Measurements from ENCODE around the gene MCTP1.

Gene MCTP1

DNA sequence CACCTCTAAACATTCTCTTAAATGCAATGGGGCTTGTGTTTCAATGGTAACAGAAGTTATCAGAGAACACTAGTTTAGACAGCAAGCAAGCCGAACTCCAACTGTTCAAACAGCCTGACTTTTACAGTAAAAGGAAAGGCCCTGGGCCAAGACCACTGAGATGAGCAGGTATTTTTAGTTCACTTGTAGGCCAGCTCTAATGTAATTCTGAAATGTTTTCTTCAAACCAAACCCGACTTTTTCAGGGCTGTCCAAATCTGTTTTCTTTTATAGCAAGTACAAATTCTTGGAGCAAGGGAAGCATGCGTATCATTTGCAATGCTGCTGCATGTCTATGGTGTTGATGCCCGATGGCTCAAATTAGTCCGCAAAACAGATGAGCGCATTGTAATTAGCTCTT lies 473.6 kb downstream of the MCTP1 start:
- DNase-seq (ENCODE audit: low read depth), result no peak

DNA sequence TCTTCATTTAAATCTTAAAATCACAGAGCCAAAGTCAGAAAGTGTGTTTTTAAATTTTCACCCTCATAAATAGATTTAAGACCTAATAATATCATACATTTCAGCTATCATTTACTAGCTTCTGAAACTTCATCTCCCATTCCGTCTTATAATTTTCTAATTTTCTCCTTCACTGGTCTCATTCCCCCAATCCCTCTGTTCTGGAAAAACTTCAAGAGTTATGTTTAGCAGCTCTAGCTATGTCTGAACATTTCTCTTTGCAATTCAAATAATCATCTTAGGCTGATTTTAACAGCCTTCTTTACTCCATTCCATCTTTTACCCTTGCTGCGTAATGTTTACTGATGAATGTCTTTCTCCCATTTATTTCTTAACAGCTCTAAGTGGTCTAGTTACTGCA lies 474.0 kb downstream of the MCTP1 start:
- DNase-seq (ENCODE audit: low read depth), result no peak

DNA sequence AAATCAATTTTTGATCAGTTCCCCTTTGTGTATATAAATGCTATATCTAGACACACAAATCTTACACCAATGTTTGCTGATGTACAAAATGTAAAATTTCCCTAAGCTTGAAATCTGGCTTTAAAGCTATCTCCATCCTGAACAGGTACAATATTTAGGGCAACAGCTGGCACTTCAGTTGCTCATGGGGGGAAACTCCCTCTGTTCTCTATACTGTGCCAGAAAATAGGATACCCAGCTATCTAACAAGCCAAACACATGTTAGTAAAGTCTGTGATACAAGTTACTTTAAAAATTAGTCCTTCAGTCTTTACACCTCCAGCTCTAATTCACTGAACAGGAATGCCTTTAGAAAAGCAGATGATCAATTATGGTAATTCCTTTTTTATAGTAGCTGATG lies 474.6 kb downstream of the MCTP1 start:
- no peak for DNase-seq (ENCODE audit: low read depth)

DNA sequence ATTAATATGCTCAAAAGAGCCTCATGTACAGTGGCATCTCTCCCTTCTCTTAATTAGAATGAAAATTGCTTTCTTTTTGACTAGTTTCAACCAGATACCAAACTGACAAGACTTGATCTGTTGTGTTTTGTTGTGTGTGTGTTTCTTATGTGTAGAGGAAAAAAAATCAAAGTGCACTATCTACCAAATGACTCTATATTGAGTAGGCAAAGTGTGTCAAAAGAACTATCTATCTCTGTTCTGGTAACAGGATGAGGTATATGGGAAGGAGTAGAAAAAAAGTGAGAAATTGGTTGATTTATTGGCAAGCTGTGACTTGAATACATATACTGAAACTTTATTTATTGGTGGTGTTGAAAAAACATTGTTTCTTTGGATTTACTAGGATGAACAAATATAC lies 476.4 kb downstream of the MCTP1 start:
- DNase-seq (ENCODE audit: low read depth), result no peak

DNA sequence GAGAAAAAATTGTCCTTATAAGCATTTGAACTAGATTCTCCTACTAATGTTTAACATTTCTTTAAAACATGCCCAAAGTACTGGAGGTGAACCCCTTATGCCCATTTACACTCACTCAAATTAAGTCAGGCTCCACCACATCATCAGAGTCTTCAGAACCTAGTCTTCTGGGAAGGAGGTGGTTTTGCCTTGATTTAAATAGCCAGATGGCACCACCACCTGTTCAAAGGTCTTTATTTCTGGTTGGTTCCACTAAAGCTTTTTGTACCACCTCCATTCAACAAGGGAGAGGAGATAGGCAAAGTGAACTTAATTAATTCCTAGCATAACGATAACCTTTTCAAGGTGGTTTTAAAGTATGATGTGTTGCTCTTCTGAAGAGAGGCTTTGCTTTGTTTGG lies 476.9 kb downstream of the MCTP1 start:
- DNase-seq (ENCODE audit: low read depth), result no peak

DNA sequence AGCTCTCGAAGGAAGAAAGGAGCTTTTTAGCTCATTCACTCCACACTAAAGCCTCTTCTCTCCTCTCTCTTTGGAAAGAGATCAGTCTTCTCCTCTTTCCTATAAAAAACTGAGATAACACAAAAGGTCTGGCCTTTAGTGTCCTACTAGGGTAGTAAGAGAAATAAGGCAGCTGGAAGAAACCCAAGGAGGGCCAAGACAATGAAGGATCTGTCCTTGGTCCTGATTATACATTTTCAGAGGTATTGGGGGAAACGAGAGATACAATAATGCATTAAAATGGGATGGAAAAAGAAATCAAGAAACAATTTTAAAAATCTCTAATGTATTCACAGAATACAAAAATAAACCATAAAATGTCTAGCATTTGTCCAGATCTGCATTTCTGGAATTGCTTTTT lies 482.4 kb downstream of the MCTP1 start:
- no peak for DNase-seq (ENCODE audit: low read depth)

DNA sequence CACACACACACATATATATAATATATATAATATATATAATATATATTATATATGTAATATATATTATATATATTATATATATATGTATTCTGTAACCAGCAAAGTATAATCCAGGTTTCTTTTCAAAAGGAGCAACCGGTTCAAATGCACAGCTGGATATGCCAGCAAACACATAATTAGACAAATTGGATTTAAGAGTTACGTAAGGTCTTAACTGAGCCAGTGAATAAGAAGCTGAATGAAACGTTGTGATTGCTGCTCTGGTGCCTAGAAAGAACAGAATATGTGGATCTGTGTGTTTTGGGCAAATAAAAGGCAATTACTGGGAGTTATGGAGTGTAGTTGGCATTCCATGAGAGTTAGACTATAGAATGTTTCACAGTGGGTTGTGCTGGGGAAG lies 488.3 kb downstream of the MCTP1 start:
- no peak for DNase-seq (ENCODE audit: low read depth)

DNA sequence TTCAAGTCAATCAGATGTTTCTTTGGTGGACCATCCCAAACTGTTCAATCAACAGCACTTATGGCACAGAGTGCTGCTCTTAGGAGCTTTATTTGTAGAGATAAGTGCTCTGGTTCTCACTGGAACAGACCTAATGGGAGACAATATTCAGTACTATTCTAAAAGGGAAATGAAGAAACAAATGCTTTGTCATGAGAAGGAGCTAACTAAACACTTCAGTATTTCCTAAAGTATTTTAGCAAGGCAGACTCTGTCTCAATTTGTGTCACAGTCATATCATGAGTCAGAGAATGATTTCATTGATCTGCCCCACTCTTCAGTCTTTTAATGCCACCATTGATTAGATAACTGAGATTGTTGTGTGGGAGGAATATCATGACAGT lies 491.1 kb downstream of the MCTP1 start:
- no peak for DNase-seq (ENCODE audit: low read depth)

DNA sequence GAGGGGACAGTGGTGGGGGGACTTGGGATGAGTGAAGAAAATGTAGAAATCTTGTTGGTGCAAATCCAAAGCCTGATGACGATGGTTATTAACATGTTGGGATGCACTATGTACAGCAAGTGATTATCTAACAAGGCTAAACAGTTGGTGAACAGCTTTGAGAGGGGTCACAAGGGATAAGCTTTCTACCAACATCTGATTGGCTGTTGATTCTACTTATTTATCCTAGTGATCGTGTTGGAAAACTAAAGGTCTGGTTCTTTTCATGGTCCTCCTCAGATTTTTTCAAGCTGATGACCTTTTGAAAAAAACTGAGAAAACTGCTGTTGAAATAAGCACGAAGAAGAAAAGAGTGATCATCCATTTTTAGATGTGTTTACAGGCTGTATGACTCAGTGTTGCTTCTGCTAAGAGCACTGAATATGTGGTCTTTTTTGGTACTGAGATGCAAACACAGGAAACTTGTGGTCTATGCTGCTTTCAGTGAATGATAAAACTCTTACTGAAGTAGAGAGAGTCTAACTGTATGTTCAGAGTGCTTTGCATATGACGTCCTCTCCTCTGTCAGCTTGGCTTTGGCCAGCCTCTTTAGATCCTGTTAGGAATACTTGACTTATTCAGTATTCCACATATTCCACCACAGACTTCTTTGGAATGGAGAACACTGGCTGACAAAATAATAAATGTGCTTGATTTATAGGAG lies 491.6 kb downstream of the MCTP1 start:
- DNase-seq (ENCODE audit: low read depth), result no peak

DNA sequence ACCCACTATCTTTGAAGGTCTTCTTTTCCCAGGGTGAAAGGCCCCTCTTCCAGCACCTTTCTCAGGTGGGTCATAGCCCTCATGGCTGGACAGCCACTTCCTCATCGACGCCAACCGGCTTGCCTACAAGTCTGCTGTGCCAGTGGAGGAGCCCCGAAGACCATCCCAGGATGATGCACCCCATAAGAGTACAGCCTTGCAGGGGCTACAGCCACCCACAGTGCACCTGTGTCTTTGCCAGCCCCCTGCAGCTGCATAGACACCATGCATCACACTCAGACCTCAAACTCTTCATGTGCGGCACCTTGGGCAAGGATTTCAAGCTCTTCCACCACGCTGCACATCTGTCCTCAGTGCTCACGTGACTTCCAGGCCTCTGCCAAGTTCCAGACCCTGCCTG lies 493.1 kb downstream of the MCTP1 start:
- no peak for DNase-seq (ENCODE audit: low read depth)

DNA sequence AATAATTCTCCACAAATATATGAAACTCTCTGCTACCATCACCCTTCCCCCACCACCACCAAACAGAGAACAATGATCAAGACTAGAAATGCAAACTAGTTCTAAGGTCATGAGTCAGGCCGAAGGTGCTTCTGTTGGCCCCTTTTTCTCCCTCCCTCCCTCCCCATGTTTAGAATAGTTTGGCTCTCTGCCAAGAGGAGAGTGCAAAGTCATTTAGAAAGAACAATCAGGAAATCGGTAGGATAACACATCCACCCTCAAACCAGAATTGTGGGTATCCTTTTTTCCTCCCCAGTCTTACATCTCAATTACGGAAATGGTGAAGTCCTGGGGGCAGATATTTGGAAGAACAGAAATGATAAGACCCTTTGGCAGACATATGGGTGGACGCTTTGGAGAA lies 496.4 kb downstream of the MCTP1 start:
- no peak for DNase-seq (ENCODE audit: low read depth)

DNA sequence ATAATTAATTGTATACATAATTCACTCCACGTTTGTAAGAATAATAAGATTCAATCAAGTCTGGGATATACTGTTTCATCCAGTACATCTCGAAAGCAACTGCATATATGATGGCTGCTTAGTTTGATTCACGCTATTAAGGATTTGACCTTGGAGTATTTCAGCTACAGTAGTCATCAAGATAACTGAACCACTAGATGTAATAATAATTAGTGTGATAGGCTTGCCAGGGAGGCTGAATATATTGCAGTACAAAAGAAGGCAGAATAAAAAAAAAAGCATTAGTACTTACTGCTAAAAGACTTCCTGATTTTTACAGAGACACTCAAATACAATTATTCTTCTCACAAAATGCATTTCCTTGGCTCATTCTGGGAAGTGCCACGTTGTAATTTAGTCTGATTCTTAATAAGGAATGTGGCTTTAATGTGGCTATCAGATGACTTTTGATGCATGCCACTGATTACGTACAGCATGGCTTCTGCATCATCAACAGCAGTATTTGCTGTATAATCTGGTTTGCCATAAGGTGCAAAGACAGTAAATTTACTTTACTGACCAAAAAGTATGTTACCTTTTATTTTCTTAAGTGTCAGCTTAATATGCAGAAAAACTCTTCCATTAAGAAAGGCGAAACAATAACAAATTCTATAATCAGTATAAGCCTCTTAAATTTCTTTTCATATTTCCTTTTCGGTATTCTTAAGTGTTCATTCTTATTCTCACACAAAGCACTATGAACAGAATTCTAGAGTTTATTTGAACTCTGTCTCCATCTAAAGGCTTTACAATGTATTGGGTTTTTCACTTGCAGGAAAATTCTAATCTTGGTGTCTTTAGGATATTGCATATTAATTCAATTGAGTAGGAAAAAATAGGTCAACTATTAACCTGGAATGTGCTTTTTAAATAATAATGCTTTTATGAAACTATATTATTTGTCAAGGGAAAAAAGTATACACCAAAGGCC lies 500.1 kb downstream of the MCTP1 start:
- DNase-seq (ENCODE audit: low read depth), result no peak

DNA sequence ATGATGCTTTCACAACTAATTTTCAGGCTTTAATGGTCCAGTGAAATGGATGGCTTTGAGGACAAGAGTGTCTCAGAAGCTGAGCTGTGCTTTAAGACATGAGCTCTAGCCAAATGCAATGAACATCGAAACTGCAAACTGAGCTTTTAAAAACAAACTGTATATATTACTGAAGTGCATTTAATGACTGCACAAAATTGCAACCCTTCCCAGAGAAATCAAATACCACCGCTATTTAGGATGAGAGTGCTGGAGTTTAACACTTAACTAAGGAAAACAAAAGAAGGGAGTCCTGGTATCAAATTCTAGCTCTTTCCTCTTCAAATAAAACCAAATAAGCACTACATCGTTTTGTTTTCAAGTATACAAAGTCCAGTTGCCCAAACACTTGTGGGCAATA lies 502.5 kb downstream of the MCTP1 start:
- DNase-seq (ENCODE audit: low read depth), result no peak

DNA sequence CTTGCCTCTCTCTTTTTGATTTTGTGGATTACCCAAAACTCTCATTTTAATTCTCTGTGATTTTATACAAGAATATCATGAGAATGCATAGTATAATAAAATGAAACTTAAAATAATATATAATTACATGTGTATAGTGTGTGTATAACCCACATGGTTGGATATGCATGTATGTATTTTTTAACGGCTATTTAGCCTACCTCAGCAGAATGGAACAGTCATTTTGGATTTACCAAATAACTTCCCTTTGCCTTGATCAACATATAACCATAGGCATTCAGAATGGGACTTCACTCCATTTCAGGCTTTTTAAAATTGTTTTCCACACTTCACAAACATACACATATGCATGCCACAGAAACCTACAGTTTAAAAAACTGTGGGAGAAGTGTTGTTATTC lies 505.2 kb downstream of the MCTP1 start:
- DNase-seq (ENCODE audit: low read depth), result no peak

DNA sequence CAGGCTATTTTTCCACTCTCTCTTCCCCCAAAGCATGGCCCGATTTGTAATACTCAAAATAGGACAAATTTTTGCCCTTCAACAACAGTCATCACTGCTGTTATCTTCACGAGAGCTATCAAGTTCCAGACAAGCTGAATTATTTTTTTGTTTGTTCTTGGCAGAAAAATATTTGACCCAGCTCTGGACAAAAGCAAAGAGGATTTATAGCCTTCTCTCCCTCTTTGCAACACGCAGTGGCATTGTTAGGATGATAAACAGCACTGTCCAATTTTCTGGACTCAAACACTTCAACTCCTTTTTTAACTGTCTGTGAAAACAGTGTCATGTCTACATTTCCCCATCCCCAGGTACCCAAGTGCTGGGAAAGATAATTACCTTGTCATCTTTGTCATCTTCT lies 506.2 kb downstream of the MCTP1 start:
- no peak for DNase-seq (ENCODE audit: low read depth)

DNA sequence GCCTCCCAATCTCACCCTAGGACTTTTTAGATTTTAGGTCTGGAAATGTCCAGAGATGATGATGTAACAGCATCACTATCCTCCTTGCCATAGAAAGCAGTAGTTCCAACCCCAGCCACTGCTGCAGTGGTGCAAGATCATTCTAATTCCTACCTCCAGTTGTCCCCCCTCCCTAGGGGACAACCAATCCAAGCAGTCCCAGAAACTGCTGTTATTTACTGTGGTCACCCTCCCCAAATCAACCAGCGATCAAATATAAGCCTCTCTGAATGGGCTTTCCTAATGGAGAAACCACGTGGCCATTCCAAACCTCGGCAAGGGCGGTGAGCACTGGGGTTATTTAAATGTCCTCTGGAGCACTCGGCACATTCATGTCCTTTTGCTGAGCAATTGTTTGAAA lies 506.6 kb downstream of the MCTP1 start:
- DNase-seq (ENCODE audit: low read depth), result no peak

DNA sequence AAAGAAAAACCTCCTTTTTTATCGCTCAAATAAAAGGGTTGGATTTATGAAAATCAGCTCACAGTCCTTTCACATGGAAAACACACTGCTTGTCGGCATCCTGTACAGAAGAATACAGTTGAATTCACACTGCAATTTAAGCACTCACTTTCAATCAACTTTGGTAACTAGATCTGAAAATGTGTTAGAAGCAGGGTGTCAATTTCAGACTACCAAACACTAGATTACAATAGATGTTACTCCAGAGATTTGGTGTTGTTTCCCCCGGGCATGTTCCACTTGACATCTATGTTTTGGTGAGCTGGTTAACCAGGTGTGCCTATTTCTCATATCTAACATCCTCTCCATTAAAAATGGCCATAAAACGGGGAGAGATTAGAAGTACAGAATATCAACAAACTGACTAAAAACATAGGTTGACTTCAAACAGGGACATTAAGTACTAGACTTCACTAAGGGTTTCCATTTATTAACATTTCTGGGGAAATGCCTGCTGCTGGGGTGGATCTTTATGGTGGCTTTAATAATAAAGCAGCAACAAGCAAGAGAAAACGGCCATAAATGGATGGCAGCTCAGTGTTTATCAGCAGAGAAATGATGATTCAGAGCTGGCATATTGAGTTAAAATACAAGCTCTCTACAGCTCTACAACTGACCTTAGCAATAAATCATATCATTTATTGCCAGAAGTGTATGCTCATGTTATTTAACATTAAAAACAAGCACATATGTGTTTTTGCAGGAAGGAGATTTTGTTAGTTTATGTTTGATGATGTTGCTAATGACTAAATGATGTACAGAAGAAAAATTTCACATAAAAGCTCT lies 507.6 kb downstream of the MCTP1 start:
- no peak for DNase-seq (ENCODE audit: low read depth)

DNA sequence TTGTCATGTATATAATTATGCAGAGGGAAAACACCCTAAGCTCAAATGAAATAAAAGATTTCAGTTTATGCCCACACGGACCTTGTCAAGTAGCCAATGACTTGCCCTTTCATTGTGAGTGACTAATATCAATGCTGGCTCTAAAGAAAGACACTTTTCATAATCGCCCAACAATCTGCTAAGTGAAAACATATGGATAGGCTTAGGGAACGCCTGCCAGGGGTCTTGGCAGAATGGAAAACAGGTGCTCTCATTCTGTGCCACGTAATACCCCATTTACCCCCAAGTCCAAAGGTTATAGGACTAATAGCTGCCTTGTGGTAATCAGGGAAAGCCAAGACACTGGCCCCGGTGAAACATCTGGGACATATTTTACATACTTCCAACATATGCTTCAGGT lies 508.7 kb downstream of the MCTP1 start:
- DNase-seq (ENCODE audit: low read depth), result no peak

DNA sequence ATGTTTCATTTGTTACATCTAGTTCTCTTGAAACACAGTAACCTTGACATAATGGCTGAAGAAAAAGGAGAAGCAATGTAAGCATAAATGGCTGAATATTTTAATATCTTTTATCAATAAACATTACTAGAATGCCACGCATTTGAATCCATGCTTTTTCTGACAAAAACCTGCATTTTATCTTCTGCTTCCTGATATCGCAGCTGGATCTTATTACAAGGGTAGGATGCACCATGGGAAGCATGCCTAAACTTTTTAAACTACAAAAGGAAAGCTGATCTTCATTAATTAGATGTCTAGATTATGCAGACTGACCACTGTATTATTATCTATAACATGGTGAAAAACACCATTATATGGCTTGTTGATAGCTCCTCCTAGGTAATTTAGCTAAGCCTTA lies 509.8 kb downstream of the MCTP1 start:
- no peak for DNase-seq (ENCODE audit: low read depth)

DNA sequence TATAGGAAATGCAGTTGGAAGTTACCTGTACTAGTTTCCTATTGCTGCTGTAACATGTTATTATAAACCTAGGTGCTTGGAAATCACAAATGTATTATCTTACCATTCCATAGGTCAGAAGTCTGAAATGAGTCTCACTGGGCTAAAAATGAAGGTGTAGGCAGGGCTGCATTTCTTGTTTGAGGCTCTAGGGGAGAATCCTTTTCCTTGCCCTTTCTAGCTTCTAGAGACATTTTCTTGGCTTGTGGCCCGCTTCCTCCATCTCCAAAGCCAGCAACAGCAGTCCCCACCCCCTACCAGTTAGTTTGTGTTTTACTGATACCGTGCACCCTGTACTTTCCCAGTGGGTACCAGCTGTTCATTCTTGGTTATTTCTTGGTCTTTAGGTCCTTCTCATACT lies 513.2 kb downstream of the MCTP1 start:
- DNase-seq (ENCODE audit: low read depth), result no peak

DNA sequence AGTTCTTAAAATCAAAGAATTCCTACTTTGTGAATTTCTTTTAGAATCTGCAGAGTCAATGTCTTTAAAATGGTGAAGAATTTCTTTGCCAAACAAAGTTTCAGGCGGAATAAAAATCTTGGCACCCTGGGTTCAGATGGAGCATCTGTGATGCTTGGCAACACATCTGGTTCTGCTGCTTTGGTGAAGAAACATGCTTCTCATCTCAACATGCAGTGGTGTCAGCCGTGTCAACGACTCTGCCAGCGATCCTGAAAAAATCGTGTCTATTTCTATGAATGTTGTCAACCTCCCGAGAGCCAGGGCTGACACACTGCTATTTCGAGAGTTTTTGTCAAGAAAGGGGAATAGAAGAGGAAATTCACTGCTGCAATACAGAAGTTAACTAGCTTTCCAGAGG lies 514.9 kb downstream of the MCTP1 start:
- no peak for DNase-seq (ENCODE audit: low read depth)

DNA sequence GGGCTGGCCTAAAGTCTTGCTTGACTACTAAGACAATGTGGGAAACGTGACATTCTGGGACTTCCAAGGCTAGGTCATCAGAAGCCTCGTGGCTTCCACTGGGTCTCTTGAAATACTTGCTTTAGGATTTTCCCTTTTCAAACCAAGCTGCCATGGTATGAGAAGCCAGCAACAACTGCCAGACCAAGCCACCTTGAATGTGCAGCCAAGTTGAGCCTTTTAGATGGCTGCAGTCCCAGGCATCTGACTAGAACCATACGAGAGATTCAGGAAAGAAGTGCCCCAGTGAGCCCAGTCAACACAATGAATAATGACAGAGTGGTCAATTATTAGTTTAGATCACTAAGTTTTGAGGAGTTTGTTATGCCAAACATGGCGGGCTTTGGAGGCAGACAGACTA lies 523.1 kb downstream of the MCTP1 start:
- DNase-seq (ENCODE audit: low read depth), result no peak

DNA sequence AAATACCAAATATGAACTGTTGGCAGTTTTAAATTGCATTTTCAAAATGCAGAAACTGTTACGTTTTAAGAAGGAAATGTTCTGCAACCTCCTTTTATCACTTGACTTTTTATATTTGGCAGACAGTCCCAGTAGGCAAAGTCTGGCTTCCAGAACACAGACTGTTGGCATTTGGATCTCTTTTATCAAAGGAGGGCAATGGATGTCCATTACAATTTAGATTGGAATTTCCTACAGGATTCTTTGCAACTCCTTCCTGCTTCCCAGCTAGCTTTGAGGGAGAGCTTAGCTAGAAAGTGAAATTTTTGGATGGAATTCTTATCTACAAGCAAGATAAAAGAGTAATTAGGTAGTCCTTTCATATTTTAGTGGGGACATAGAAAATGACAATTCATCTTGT lies 523.8 kb downstream of the MCTP1 start:
- no peak for DNase-seq (ENCODE audit: low read depth)

Measured in activated T-helper 9 cell treated with anti-CD3 and anti-CD28 coated beads, Interleukin-2, amount 50 U/mL, for 16 hours (primary cell).